Measurements from ENCODE around the gene CAPN2. TPM values are rescaled to one million over a fixed set of nuclear protein-coding genes. Genes with fewer than 3 reads are reported as not detected.

CAPN2 gene
- total RNA-seq, 4 donors from 2014 or later, result 160 to 207 (median 177) TPM

DNA sequence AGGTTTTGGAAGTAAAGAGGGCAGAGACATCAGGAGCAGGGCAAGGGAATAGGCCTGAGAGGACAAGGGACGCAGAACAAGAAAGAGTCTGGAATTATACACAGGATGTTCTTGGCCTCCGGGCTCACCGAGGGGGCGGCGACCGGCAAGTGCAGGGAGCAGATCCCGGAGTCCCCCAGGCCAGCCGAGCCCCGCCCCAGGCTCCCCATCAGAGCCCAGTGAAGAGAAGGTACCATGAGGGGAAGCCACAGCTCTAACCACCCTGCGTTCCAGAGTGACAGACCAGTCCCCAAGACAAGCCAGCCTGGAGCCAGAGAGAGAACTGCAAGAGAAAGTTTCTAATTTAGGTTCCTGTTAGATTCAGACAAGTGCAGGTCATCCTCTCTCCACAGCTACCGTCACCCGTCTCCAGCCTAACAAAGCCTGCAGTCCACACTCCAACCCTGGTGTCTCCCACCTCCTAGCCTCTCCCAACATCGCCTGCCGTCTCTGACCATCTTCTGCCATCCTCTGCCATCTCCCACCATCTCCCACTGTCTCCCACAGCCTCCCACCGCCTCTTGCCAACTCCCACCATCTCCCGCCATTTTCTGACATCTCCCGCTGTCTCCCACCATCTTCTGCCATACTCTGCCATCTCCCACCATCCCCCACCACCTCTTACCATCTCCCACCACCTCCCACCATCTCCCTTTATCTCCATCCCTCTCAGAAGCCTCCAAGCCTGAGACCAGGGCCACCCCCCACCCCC is 42.5 kb downstream of the CAPN2 start:
- peaks cover 0 to 9% (median 0%) of the 10 kb centered on the region in 4 donors for H3K4me1 ChIP-seq
- no peak overlapping the region for H3K4me3 ChIP-seq
- no peak overlapping the region for H3K27ac ChIP-seq
- no peaks in the 10 kb centered on the region for H3K9me3 ChIP-seq
- TF ChIP-seq POLR2A (IDR thresholded peaks at IDR 0.05), result no peak
- no peak for TF ChIP-seq EP300 (IDR thresholded peaks at IDR 0.05)
- TF ChIP-seq, protein P1, sequence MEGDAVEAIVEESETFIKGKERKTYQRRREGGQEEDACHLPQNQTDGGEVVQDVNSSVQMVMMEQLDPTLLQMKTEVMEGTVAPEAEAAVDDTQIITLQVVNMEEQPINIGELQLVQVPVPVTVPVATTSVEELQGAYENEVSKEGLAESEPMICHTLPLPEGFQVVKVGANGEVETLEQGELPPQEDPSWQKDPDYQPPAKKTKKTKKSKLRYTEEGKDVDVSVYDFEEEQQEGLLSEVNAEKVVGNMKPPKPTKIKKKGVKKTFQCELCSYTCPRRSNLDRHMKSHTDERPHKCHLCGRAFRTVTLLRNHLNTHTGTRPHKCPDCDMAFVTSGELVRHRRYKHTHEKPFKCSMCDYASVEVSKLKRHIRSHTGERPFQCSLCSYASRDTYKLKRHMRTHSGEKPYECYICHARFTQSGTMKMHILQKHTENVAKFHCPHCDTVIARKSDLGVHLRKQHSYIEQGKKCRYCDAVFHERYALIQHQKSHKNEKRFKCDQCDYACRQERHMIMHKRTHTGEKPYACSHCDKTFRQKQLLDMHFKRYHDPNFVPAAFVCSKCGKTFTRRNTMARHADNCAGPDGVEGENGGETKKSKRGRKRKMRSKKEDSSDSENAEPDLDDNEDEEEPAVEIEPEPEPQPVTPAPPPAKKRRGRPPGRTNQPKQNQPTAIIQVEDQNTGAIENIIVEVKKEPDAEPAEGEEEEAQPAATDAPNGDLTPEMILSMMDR (IDR thresholded peaks at IDR 0.05), result no peak
- 86 to 87% methylated on average over 17 of the region's 17 CpGs for WGBS, 2 donors
- DNase-seq (ENCODE audit: low spot score in 2 of 2), result no peak
- no peaks in the 10 kb centered on the region for H3K27me3 ChIP-seq
- H3K36me3 ChIP-seq, result peaks cover 0 to 100% (median 19%) of the 10 kb centered on the region in 3 donors

GRCh38 chr1:223755432-223755792 is 43.1 kb downstream of the CAPN2 start:
- Histone ChIP-seq H3K4me1 (peaks cover 0 to 9% (median 0%) of the 10 kb centered on the region in 4 donors), H3K9me3 (no peaks in the 10 kb centered on the region), H3K36me3 (peaks cover 0 to 100% (median 19%) of the 10 kb centered on the region in 3 donors), H3K27me3 (no peaks in the 10 kb centered on the region), H3K27ac (peak overlapping the region in 1 of 4 donors; percentile 38), H3K4me3 (no peak overlapping the region)
- no peak for DNase-seq (ENCODE audit: low spot score in 2 of 2)
- WGBS, 2 donors, result 85 to 88% methylated on average over 9 of the region's 9 CpGs
- TF ChIP-seq, protein P1 (IDR thresholded peaks at IDR 0.05), result no peak
- TF ChIP-seq EP300 (IDR thresholded peaks at IDR 0.05), result no peak

- DNase-seq (ENCODE audit: low spot score in 2 of 2), result no peak
- peaks cover 0 to 100% (median 17%) of the 10 kb centered on the region in 3 donors for H3K36me3 ChIP-seq
These were observed 43.8 kb downstream of the CAPN2 start for GRCh38 chr1:223755992-223756775.

GRCh38 chr1:223756806-223757700 is 44.7 kb downstream of the CAPN2 start:
- Histone ChIP-seq H3K36me3 (peaks cover 2 to 100% (median 17%) of the 10 kb centered on the region in 3 donors), H3K27me3 (no peaks in the 10 kb centered on the region), H3K27ac (no peak overlapping the region), H3K4me3 (no peak overlapping the region), H3K9me3 (no peaks in the 10 kb centered on the region), H3K4me1 (peaks cover 0 to 9% (median 0%) of the 10 kb centered on the region in 4 donors)
- TF ChIP-seq, protein P1 (IDR thresholded peaks at IDR 0.05), result no peak
- TF ChIP-seq POLR2A (IDR thresholded peaks at IDR 0.05) (no peak), EP300 (IDR thresholded peaks at IDR 0.05) (no peak)
- DNase-seq (ENCODE audit: low spot score in 2 of 2), result no peak
- 89 to 90% methylated on average over 20 of the region's 20 CpGs for WGBS, 2 donors

More at GRCh38 chr1:223755992-223756775, 43.8 kb downstream of the CAPN2 start:
- H3K27ac ChIP-seq, result peak overlapping the region in 1 of 4 donors; percentile 38
- no peak overlapping the region for H3K4me3 ChIP-seq
- TF ChIP-seq POLR2A (IDR thresholded peaks at IDR 0.05) (no peak), EP300 (IDR thresholded peaks at IDR 0.05) (no peak)
- TF ChIP-seq, protein P1 (IDR thresholded peaks at IDR 0.05), result peak in 2 of 5 experiments; percentile 6 to 29
- no peaks in the 10 kb centered on the region for H3K27me3 ChIP-seq
- no peaks in the 10 kb centered on the region for H3K9me3 ChIP-seq
- H3K4me1 ChIP-seq, result peaks cover 0 to 9% (median 0%) of the 10 kb centered on the region in 4 donors
- WGBS, 2 donors, result 67 to 82% methylated on average over 12 to 13 of the region's 13 CpGs
